ENCODE data around the gene UBL7.

Gene UBL7

DNA sequence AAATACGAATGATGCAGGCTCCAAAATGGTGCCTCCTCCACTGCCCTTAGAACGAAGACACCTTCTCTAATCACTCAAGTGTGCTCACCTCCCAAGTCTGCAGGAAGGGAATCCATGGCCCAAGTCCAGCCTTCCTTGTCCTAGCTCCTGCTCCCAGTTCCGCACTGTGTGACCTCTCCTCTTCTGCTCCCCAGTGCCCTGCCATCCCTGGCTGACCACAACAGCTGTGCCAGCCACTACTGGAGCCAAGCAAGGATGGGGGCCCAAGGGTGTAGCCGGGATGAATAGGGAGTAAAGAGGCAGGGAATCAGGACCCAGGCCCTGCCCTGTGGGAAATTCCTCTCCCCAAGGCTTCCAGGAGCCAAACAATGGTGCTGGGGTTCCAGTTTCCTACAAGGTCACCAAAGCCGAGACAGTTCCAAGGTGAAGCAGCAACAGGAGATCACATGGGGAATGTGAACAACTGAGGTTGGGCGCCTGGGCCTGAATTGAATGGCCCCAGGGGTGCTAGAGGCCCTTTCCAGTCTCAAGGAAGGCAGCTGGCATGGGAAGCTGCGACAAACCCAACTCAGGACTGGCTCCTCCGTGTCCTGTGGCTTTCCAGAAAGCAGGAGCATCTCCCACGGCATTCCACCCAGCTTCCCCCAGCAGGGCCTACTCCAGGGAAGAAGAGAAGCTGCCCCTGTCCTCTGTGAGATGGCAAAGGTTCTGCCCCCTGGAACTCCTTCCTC lies 47.4 kb downstream of the UBL7 start:
- no peak overlapping the region for H3K9ac ChIP-seq (ENCODE audit: low read length)
- no peak overlapping the region for H3K27ac ChIP-seq (ENCODE audit: low read depth, low read length)
- H3K27me3 ChIP-seq (ENCODE audit: control insufficient read depth, insufficient read depth, low read length): no peaks in the 10 kb centered on the region
- H3K9me3 ChIP-seq (ENCODE audit: control insufficient read depth, insufficient read depth, low read depth, low read length): no peaks in the 10 kb centered on the region
- no peak overlapping the region for H3K4me3 ChIP-seq (ENCODE audit: low read depth, low read length)
- H3K36me3 ChIP-seq (ENCODE audit: control insufficient read depth, insufficient read depth, low read length): peaks cover 68% of the 10 kb centered on the region
- H3K4me1 ChIP-seq (ENCODE audit: control insufficient read depth, insufficient read depth, low read length): no peaks in the 10 kb centered on the region

- no peak overlapping the region for H3K9ac ChIP-seq (ENCODE audit: low read length)
- H3K4me3 ChIP-seq (ENCODE audit: low read depth, low read length): no peak overlapping the region
- no peaks in the 10 kb centered on the region for H3K9me3 ChIP-seq (ENCODE audit: control insufficient read depth, insufficient read depth, low read depth, low read length)
- H3K36me3 ChIP-seq (ENCODE audit: control insufficient read depth, insufficient read depth, low read length): peaks cover 60% of the 10 kb centered on the region
- no peaks in the 10 kb centered on the region for H3K27me3 ChIP-seq (ENCODE audit: control insufficient read depth, insufficient read depth, low read length)
- peaks cover 7% of the 10 kb centered on the region; the same call in 1 of the 2 replicates for H3K4me1 ChIP-seq (ENCODE audit: control insufficient read depth, insufficient read depth, low read length)
- no peak overlapping the region for H3K27ac ChIP-seq (ENCODE audit: low read depth, low read length)
Measured at GRCh38 chr15:74412159-74412558, 48.8 kb downstream of the UBL7 start.

DNA sequence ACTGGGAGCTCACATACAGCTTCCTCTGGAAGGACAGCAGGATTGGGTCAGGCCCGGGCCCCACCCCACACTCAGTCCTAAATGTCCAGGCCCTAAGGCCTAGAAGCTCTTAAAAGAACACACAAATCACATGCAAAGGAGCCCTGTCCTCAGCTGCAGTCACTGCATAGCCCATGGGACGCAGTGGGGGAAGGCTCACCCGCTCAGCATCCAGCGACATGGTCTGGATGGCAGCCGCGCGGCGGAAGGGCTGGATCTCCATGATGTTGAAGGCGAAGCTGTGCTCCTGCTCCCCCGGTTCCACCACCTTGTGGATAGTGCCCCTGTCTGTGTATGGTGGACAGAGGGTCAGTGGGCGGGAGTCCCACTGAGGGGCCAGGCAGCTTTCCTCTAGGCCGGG lies 49.3 kb downstream of the UBL7 start:
- Histone ChIP-seq H3K9ac (ENCODE audit: low read length) (no peak overlapping the region), H3K27me3 (ENCODE audit: control insufficient read depth, insufficient read depth, low read length) (no peaks in the 10 kb centered on the region)

GRCh38 chr15:74410502-74410901 lies 50.5 kb downstream of the UBL7 start:
- Histone ChIP-seq H3K9me3 (ENCODE audit: control insufficient read depth, insufficient read depth, low read depth, low read length) (no peaks in the 10 kb centered on the region), H3K36me3 (ENCODE audit: control insufficient read depth, insufficient read depth, low read length) (peaks cover 45% of the 10 kb centered on the region), H3K27me3 (ENCODE audit: control insufficient read depth, insufficient read depth, low read length) (no peaks in the 10 kb centered on the region), H3K9ac (ENCODE audit: low read length) (no peak overlapping the region), H3K4me1 (ENCODE audit: control insufficient read depth, insufficient read depth, low read length) (peaks cover 14% of the 10 kb centered on the region; the same call in 1 of the 2 replicates), H3K27ac (ENCODE audit: low read depth, low read length) (no peak overlapping the region), H3K4me3 (ENCODE audit: low read depth, low read length) (no peak overlapping the region)

More for the DNA sequence above, 49.3 kb downstream of the UBL7 start:
- peaks cover 57% of the 10 kb centered on the region for H3K36me3 ChIP-seq (ENCODE audit: control insufficient read depth, insufficient read depth, low read length)
- H3K9me3 ChIP-seq (ENCODE audit: control insufficient read depth, insufficient read depth, low read depth, low read length): no peaks in the 10 kb centered on the region
- no peak overlapping the region for H3K27ac ChIP-seq (ENCODE audit: low read depth, low read length)
- no peak overlapping the region for H3K4me3 ChIP-seq (ENCODE audit: low read depth, low read length)
- H3K4me1 ChIP-seq (ENCODE audit: control insufficient read depth, insufficient read depth, low read length): peaks cover 12% of the 10 kb centered on the region; the same call in 1 of the 2 replicates

- no peak overlapping the region for H3K4me3 ChIP-seq (ENCODE audit: low read depth, low read length)
- no peaks in the 10 kb centered on the region for H3K27me3 ChIP-seq (ENCODE audit: control insufficient read depth, insufficient read depth, low read length)
- no peak overlapping the region for H3K27ac ChIP-seq (ENCODE audit: low read depth, low read length)
- H3K4me1 ChIP-seq (ENCODE audit: control insufficient read depth, insufficient read depth, low read length): peaks cover 14% of the 10 kb centered on the region; the same call in 1 of the 2 replicates
- peaks cover 33% of the 10 kb centered on the region for H3K36me3 ChIP-seq (ENCODE audit: control insufficient read depth, insufficient read depth, low read length)
- H3K9ac ChIP-seq (ENCODE audit: low read length): no peak overlapping the region
- H3K9me3 ChIP-seq (ENCODE audit: control insufficient read depth, insufficient read depth, low read depth, low read length): no peaks in the 10 kb centered on the region
Measured at GRCh38 chr15:74409225-74409624, 51.7 kb downstream of the UBL7 start.

GRCh38 chr15:74408815-74409214 lies 52.1 kb downstream of the UBL7 start:
- peaks cover 29% of the 10 kb centered on the region for H3K36me3 ChIP-seq (ENCODE audit: control insufficient read depth, insufficient read depth, low read length)
- H3K9ac ChIP-seq (ENCODE audit: low read length): no peak overlapping the region
- H3K4me1 ChIP-seq (ENCODE audit: control insufficient read depth, insufficient read depth, low read length): peaks cover 14% of the 10 kb centered on the region; the same call in 1 of the 2 replicates
- no peak overlapping the region for H3K4me3 ChIP-seq (ENCODE audit: low read depth, low read length)
- H3K27me3 ChIP-seq (ENCODE audit: control insufficient read depth, insufficient read depth, low read length): no peaks in the 10 kb centered on the region
- H3K9me3 ChIP-seq (ENCODE audit: control insufficient read depth, insufficient read depth, low read depth, low read length): no peaks in the 10 kb centered on the region
- no peak overlapping the region for H3K27ac ChIP-seq (ENCODE audit: low read depth, low read length)

DNA sequence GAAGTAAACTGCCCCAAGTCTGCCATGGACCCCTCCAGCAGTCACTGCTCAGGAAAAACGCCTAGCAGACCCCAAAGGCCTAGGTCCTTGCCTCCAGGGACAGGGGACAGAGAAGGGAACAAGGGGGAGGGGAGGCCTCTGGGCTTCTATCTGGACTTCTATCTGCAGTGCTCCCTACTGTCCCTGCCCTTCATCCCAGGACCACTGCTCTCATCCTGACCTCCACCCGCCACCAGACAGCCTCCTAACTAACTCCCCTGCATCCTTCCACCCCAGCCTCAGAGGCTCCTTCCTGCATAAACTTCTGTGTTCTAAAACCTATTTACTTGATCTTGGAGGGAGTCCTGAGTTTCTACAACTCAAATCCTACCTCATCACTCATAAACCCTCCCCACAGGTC lies 52.6 kb downstream of the UBL7 start:
- Histone ChIP-seq H3K27ac (ENCODE audit: low read depth, low read length) (no peak overlapping the region), H3K9ac (ENCODE audit: low read length) (no peak overlapping the region)

DNA sequence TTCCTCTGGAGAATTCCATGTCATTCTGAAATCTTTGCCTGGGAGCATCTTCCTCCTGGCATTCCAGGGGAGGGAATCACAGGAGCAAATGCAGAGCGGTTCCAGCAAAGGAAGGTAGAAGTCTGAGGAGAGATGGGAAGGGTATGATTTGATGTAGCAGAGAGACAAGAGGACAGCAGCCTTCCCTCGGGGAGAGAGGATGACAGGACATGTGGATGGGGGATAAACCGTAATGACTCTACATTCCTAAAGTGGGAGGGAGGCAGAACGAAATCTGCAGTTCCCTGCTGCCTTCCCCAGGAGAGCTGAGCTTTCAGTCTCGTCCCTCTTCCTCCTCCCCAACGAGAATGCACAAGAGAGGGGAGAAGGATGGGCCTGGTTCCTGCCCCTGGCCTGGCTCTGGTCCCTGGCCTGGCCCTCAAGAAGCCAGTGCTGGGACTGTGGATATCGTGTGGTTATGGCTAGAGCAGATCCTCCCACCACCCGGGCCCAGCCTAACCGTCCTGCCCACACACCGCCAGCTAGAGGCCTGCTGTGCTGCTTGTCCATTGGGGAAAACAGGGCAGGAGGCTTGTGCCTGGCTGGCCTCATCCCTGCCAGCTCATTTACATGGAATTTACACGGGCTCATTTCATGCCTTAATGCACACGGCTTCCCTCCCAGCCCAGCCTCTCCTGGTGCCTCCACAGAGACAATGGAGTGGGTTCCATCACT lies 53.8 kb downstream of the UBL7 start:
- Histone ChIP-seq H3K9ac (ENCODE audit: low read length) (no peak overlapping the region), H3K36me3 (ENCODE audit: control insufficient read depth, insufficient read depth, low read length) (peaks cover 23% of the 10 kb centered on the region), H3K27me3 (ENCODE audit: control insufficient read depth, insufficient read depth, low read length) (no peaks in the 10 kb centered on the region), H3K27ac (ENCODE audit: low read depth, low read length) (no peak overlapping the region), H3K4me1 (ENCODE audit: control insufficient read depth, insufficient read depth, low read length) (peaks cover 14% of the 10 kb centered on the region; the same call in 1 of the 2 replicates), H3K9me3 (ENCODE audit: control insufficient read depth, insufficient read depth, low read depth, low read length) (no peaks in the 10 kb centered on the region), H3K4me3 (ENCODE audit: low read depth, low read length) (no peak overlapping the region)

More for the DNA sequence above, 52.6 kb downstream of the UBL7 start:
- Histone ChIP-seq H3K4me1 (ENCODE audit: control insufficient read depth, insufficient read depth, low read length) (peaks cover 14% of the 10 kb centered on the region; the same call in 1 of the 2 replicates), H3K4me3 (ENCODE audit: low read depth, low read length) (no peak overlapping the region), H3K36me3 (ENCODE audit: control insufficient read depth, insufficient read depth, low read length) (peaks cover 27% of the 10 kb centered on the region), H3K27me3 (ENCODE audit: control insufficient read depth, insufficient read depth, low read length) (no peaks in the 10 kb centered on the region), H3K9me3 (ENCODE audit: control insufficient read depth, insufficient read depth, low read depth, low read length) (no peaks in the 10 kb centered on the region)

- H3K4me1 ChIP-seq (ENCODE audit: control insufficient read depth, insufficient read depth, low read length): peaks cover 14% of the 10 kb centered on the region; the same call in 1 of the 2 replicates
- H3K27ac ChIP-seq (ENCODE audit: low read depth, low read length): no peak overlapping the region
- no peaks in the 10 kb centered on the region for H3K9me3 ChIP-seq (ENCODE audit: control insufficient read depth, insufficient read depth, low read depth, low read length)
- H3K9ac ChIP-seq (ENCODE audit: low read length): no peak overlapping the region
- no peaks in the 10 kb centered on the region for H3K27me3 ChIP-seq (ENCODE audit: control insufficient read depth, insufficient read depth, low read length)
- peaks cover 16% of the 10 kb centered on the region for H3K36me3 ChIP-seq (ENCODE audit: control insufficient read depth, insufficient read depth, low read length)
- H3K4me3 ChIP-seq (ENCODE audit: low read depth, low read length): no peak overlapping the region
Measured at GRCh38 chr15:74406517-74406916, 54.4 kb downstream of the UBL7 start.

GRCh38 chr15:74405823-74406222 lies 55.1 kb downstream of the UBL7 start:
- Histone ChIP-seq H3K9ac (ENCODE audit: low read length) (no peak overlapping the region), H3K36me3 (ENCODE audit: control insufficient read depth, insufficient read depth, low read length) (peaks cover 9% of the 10 kb centered on the region), H3K27me3 (ENCODE audit: control insufficient read depth, insufficient read depth, low read length) (no peaks in the 10 kb centered on the region), H3K4me1 (ENCODE audit: control insufficient read depth, insufficient read depth, low read length) (peaks cover 20% of the 10 kb centered on the region; the same call in 1 of the 2 replicates), H3K9me3 (ENCODE audit: control insufficient read depth, insufficient read depth, low read depth, low read length) (no peaks in the 10 kb centered on the region), H3K27ac (ENCODE audit: low read depth, low read length) (no peak overlapping the region), H3K4me3 (ENCODE audit: low read depth, low read length) (no peak overlapping the region)

DNA sequence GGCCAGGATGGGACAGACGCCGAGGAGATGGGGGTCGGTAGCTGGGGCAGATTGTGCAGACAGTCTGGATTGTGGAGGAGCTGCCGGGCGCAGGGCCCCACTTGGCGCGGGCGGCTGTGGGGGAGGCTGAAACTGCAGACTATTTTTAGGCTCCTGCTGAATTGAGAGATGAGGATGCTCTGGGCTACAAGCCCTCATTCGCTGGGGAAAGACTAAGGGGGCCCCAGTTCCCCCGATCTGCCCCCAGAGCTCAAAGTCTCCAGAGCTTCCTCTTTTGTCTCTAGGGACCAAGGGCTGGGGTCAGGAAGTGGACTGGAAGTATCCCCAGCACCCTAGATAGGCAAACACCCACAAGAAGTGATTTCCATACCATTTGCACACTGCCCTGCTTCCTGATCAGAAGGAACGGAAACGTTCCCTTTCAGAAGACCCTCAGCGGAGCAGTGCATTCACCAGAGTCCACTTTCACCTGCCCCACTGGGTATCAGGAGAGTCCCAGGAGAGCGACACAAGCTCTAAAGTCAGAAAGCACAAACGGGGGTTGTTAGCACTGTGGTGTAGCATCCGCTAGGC lies 56.9 kb downstream of the UBL7 start:
- H3K4me1 ChIP-seq (ENCODE audit: control insufficient read depth, insufficient read depth, low read length): peaks cover 21% of the 10 kb centered on the region; the same call in 1 of the 2 replicates
- no peak overlapping the region for H3K9ac ChIP-seq (ENCODE audit: low read length)

More for the DNA sequence above, 56.9 kb downstream of the UBL7 start:
- Histone ChIP-seq H3K36me3 (ENCODE audit: control insufficient read depth, insufficient read depth, low read length) (no peaks in the 10 kb centered on the region), H3K9me3 (ENCODE audit: control insufficient read depth, insufficient read depth, low read depth, low read length) (no peaks in the 10 kb centered on the region), H3K27ac (ENCODE audit: low read depth, low read length) (no peak overlapping the region), H3K27me3 (ENCODE audit: control insufficient read depth, insufficient read depth, low read length) (no peaks in the 10 kb centered on the region), H3K4me3 (ENCODE audit: low read depth, low read length) (no peak overlapping the region)
